Fibroblast of lung (primary cell): ENCODE measurements around the gene ARID1B. TPM values are rescaled to one million over a fixed set of nuclear protein-coding genes. Genes with fewer than 3 reads are reported as not detected.

Experiments
- DNase-seq, 2 donors: peaks; one replicate each; pipeline versions ENCODE4 v3.0.0 to v3.0.0-alpha.2; 2010; ENCODE audit warnings: low read depth in 2 of 2
- H2AFZ ChIP-seq: 2 replicates; pipeline ENCODE4 v1.5.1; 2012; ENCODE audit warnings: low read length, control low read depth, inconsistent platforms
- H3K27ac ChIP-seq: 2 replicates; pipeline ENCODE4 v1.5.1; 2011; ENCODE audit warnings: low read length, control low read depth; ENCODE audit not compliant: insufficient read depth
- H3K27me3 ChIP-seq: 2 replicates; pipeline ENCODE4 v1.5.1; 2011; ENCODE audit warnings: mild to moderate bottlenecking, low read length; ENCODE audit not compliant: control insufficient read depth, insufficient read depth
- H3K36me3 ChIP-seq: 2 replicates; pipeline ENCODE4 v1.5.1; 2011; ENCODE audit warnings: low read length; ENCODE audit not compliant: control insufficient read depth, insufficient read depth
- H3K4me1 ChIP-seq: 2 replicates; pipeline ENCODE4 v1.5.1; 2011; ENCODE audit warnings: low read length; ENCODE audit not compliant: control insufficient read depth, insufficient read depth; ENCODE audit errors: extremely low read depth
- H3K4me2 ChIP-seq: 2 replicates; pipeline ENCODE4 v1.5.1; 2011; ENCODE audit warnings: low read length, control low read depth; ENCODE audit not compliant: insufficient read depth; ENCODE audit errors: extremely low read depth
- H3K4me3 ChIP-seq, 4 experiments: fragments of 200-600 bp in 1 of 4; sonication (generic) in 1 of 4; replicated peaks in 1 of 4; 2 replicates each; pipeline ENCODE4 v1.5.1; 2011 to 2016; ENCODE audit warnings: low read length in 4 of 4, low read depth in 3 of 4, mild to moderate bottlenecking in 3 of 4, control low read depth in 2 of 4, inconsistent platforms in 1 of 4, mixed read lengths in 1 of 4; ENCODE audit not compliant: insufficient read depth in 1 of 4; ENCODE audit errors: control extremely low read depth in 1 of 4
- H3K79me2 ChIP-seq: 2 replicates; pipeline ENCODE4 v1.5.1; 2012; ENCODE audit warnings: mild to moderate bottlenecking, low read length, inconsistent platforms; ENCODE audit not compliant: control insufficient read depth, insufficient read depth
- H3K9ac ChIP-seq: 2 replicates; pipeline ENCODE4 v1.5.1; 2011; ENCODE audit warnings: mild to moderate bottlenecking, low read length, control low read depth; ENCODE audit not compliant: insufficient read depth
- H3K9me3 ChIP-seq: 2 replicates; pipeline ENCODE4 v1.5.1; 2012; ENCODE audit warnings: low read depth, low read length; ENCODE audit not compliant: control insufficient read depth, insufficient read depth
- H4K20me1 ChIP-seq: 2 replicates; pipeline ENCODE4 v1.5.1; 2011; ENCODE audit warnings: low read length; ENCODE audit not compliant: control insufficient read depth, insufficient read depth; ENCODE audit errors: extremely low read depth
- EZH2 ChIP-seq: IDR thresholded peaks from 2 replicates; pipeline ENCODE4 v1.5.1; 2012; ENCODE audit warnings: low read length, control low read depth, mild to moderate bottlenecking; ENCODE audit errors: missing control alignments
- polyA plus RNA-seq, 2 donors: library from polyadenylated mRNA; depleted of rRNA in 1 of 2; stranded (reverse) in 1 of 2; unstranded in 1 of 2; fragments of >200 nt; gene quantifications; 2 replicates each; pipeline ENCODE4 v1.2.1, GENCODE V29; 2011 to 2012; ENCODE audit warnings: missing spikeins in 1 of 2
- total RNA-seq: library from RNA; depleted of rRNA; stranded (reverse); fragments of >200 nt; gene quantifications from 2 replicates; pipeline ENCODE4 v1.2.1, GENCODE V29; 2014
- TF ChIP-seq, protein P1 (sequence below), 2 donors: IDR thresholded peaks in 1 of 2; conservative IDR thresholded peaks in 1 of 2; 1 replicate in 1 of 2; 2 replicates in 1 of 2; pipeline ENCODE4 v1.5.1; 2011 to 2012; ENCODE audit warnings: low read length in 2 of 2, control low read depth in 1 of 2, inconsistent platforms in 1 of 2, low read depth in 1 of 2, mild to moderate bottlenecking in 1 of 2

Gene ARID1B
- total and polyA plus RNA-seq, 2 donors (not counting 1 experiment from before 2014, with no cell fraction given), result 15.4 to 41.9 TPM

DNA sequence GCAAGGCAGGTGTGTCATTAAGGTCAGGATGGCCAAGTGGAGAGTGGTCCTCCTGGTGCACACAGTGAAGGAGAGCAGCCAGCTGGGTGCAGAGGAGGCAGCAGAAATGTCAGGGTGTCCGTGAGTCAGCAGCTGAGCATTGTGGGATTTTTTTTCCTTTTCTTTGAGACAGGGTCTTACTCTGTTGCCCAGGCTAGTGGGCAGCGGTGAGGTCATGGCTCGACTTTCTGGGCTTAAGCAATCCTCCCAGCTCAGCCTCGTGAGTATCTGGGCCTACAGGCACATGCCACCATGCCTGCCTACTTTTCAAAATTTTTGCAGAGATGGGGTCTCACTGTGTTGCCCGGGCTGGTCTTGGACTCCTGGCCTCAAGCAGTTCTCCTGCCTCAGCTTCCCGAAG is 16.0 kb downstream of the ARID1B start:
- Histone ChIP-seq H3K79me2 (peaks cover 80% of the 10 kb centered on the region), H3K9me3 (no peaks in the 10 kb centered on the region), H3K36me3 (no peaks in the 10 kb centered on the region), H3K4me2 (no peak overlapping the region), H3K27ac (no peak overlapping the region), H4K20me1 (no peaks in the 10 kb centered on the region), H3K4me1 (peaks cover 5% of the 10 kb centered on the region), H2AFZ (no peak overlapping the region), H3K27me3 (no peaks in the 10 kb centered on the region), H3K4me3 (no peak overlapping the region), H3K9ac (no peak overlapping the region)
- TF ChIP-seq EZH2, result no peak
- TF ChIP-seq, protein P1, sequence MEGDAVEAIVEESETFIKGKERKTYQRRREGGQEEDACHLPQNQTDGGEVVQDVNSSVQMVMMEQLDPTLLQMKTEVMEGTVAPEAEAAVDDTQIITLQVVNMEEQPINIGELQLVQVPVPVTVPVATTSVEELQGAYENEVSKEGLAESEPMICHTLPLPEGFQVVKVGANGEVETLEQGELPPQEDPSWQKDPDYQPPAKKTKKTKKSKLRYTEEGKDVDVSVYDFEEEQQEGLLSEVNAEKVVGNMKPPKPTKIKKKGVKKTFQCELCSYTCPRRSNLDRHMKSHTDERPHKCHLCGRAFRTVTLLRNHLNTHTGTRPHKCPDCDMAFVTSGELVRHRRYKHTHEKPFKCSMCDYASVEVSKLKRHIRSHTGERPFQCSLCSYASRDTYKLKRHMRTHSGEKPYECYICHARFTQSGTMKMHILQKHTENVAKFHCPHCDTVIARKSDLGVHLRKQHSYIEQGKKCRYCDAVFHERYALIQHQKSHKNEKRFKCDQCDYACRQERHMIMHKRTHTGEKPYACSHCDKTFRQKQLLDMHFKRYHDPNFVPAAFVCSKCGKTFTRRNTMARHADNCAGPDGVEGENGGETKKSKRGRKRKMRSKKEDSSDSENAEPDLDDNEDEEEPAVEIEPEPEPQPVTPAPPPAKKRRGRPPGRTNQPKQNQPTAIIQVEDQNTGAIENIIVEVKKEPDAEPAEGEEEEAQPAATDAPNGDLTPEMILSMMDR (conservative IDR thresholded peaks at IDR 0.05 in 1 of 2, IDR thresholded peaks at IDR 0.05 in 1 of 2; ENCODE audit: low read depth in 1 of 2, low read length in 2 of 2), result no peak
- no peak for DNase-seq

DNA sequence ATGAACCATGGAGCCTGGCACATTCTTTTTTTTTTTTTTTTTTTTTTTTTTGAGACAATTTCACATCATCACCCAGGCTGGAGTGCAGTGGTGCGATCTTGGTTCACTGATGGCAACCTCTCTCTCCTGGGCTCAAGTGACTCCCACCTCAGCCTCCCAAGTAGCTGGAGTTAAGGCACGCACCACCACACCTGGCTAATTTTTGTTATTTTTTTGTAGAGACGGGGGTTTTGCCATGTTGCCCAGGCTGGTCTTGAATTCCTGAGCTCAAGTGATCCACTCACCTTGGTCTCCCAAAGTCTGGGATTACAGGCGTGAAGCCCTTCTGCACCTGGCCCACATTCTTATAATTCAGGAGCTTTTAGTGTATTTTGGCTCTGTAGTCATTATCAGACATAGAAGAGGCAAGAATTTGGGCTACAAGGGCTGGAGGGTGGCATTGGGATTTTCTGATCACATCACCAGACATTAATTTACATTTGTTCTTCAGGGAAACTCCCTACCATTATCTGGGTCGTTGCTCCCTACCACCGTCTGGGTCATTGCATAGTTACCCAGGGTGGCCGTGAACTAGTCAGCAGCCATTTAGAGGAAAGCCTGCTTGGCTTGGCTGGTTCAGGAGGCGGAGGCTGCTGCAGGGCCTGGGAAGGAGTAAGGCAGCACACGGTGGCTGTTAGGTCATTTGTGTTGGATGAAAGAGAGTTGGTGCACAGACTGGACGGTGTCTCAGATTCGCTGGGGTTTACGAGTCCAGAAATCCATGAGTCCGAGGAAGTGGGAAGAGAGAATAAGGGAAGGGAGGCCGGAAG is 17.6 kb downstream of the ARID1B start:
- no peak overlapping the region for H2AFZ ChIP-seq
- no peak overlapping the region for H3K9ac ChIP-seq
- no peaks in the 10 kb centered on the region for H4K20me1 ChIP-seq
- H3K27me3 ChIP-seq, result no peaks in the 10 kb centered on the region
- peaks cover 5% of the 10 kb centered on the region for H3K4me1 ChIP-seq
- no peak overlapping the region for H3K4me3 ChIP-seq
- no peak for DNase-seq
- peaks cover 74% of the 10 kb centered on the region for H3K79me2 ChIP-seq
- no peak overlapping the region for H3K27ac ChIP-seq
- no peaks in the 10 kb centered on the region for H3K9me3 ChIP-seq
- no peak for TF ChIP-seq EZH2
- TF ChIP-seq, protein P1 (conservative IDR thresholded peaks at IDR 0.05 in 1 of 2, IDR thresholded peaks at IDR 0.05 in 1 of 2; ENCODE audit: low read depth in 1 of 2, low read length in 2 of 2), result no peak
- H3K4me2 ChIP-seq, result no peak overlapping the region
- H3K36me3 ChIP-seq, result no peaks in the 10 kb centered on the region

DNA sequence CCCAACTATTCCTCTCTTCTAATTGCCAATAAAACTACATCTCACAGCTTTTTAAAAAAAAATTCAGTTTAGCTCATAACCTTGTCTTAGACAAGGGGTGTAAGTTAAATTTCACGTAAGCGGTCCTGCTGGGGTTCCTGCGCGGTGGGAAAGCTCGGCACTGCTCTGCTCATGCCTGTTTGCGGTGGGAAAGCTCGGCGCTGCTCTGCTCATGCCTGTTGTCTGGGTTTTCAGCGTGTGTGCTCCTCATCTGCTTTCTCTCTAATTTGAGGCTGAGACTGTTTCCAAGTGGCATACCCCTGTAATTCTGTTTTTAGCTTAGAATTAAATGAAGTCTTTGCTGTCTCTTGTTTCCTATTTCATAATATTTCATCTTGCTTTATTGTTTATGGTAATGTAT is 18.6 kb downstream of the ARID1B start:
- DNase-seq, result no peak
- Histone ChIP-seq H3K4me1 (peaks cover 5% of the 10 kb centered on the region), H3K4me2 (peak overlapping the region; percentile 8), H3K9me3 (no peaks in the 10 kb centered on the region), H3K79me2 (peaks cover 68% of the 10 kb centered on the region), H4K20me1 (no peaks in the 10 kb centered on the region), H3K9ac (no peak overlapping the region), H3K4me3 (peak overlapping the region in 1 of 4 experiments; percentile 46), H2AFZ (no peak overlapping the region), H3K36me3 (no peaks in the 10 kb centered on the region), H3K27ac (no peak overlapping the region), H3K27me3 (no peaks in the 10 kb centered on the region)
- no peak for TF ChIP-seq EZH2
- TF ChIP-seq, protein P1 (conservative IDR thresholded peaks at IDR 0.05 in 1 of 2, IDR thresholded peaks at IDR 0.05 in 1 of 2; ENCODE audit: low read depth in 1 of 2, low read length in 2 of 2), result no peak
